Body of pancreas (tissue), 4 donors: ENCODE data around the gene PSMB7.
"Not testable (repeated sequence)": the region's sequence is repeated elsewhere in the genome, so short reads cannot be mapped to it uniquely, and the experiment has no call there.

ENCODE experiments used
- CTCF ChIP-seq, 7 experiments: fragments of 450-650 bp in 4 of 7; fragments of 200-600 bp in 3 of 7; sonication (generic) in 3 of 7; IDR thresholded peaks; one replicate each; pipeline ENCODE4 v1.5.1; 2016 to 2019; ENCODE audit warnings: antibody characterized with exemption in 7 of 7
- POLR2A ChIP-seq, 3 donors: fragments of 450-650 bp; IDR thresholded peaks; one replicate each; pipeline ENCODE4 v1.6.1; 2016; ENCODE audit warnings: antibody characterized with exemption in 3 of 3, mild to moderate bottlenecking in 2 of 3

GRCh38 chr9:124425733-124426132 lies 10.5 kb upstream of the PSMB7 start:
- TF ChIP-seq CTCF, POLR2A (IDR thresholded peaks at IDR 0.05): not testable (repeated sequence)
